Astrocyte of the spinal cord (primary cell): ENCODE data around the gene CFAP107.
"Not testable (repeated sequence)": the region's sequence is repeated elsewhere in the genome, so short reads cannot be mapped to it uniquely, and the experiment has no call there.

Experiments
- DNase-seq: peaks from one replicate; pipeline ENCODE4 v3.0.0; 2011; ENCODE audit warnings: low read depth, low spot score
- H3K4me3 ChIP-seq: 2 replicates; pipeline ENCODE4 v1.5.1; 2011; ENCODE audit warnings: low read depth, mild to moderate bottlenecking, low read length, moderate library complexity
- CTCF ChIP-seq: IDR thresholded peaks from 2 replicates; pipeline ENCODE4 v1.5.1; 2012; ENCODE audit warnings: low read depth, mild to moderate bottlenecking, low read length, inconsistent platforms
- in situ Hi-C: cut with HindIII; loops from 2 replicates; pipeline ENCODE4 v1.10.0; 2017; ENCODE audit warnings: low sequenced_read_pairs

The CFAP107 gene

GRCh38 chr1:12709091-12709491, 36.9 kb upstream of the CFAP107 start:
- no peak for TF ChIP-seq CTCF
- H3K4me3 ChIP-seq, result no peak overlapping the region
- no peak for DNase-seq
- in situ Hi-C loops, result no loop called here

DNA sequence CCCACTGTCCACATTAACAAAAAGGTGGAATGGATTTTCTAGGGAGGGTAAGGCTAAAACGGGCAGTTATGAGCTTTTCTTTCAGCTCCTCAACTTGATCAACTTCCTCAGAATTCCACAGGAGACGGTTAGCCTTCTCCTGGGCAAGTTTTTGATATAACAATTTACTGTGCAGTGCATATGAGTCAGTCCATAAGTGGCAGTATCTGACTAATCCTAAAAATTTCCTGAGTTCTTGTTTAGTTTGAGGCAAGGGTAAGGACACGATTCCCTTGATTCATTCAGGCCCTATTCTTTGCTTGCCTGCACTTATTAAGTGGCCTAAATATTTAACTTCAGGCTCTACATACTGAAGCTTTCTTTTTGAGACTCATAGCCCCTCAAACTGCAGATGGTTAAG, 36.3 kb upstream of the CFAP107 start:
- in situ Hi-C loops, result no loop called here
- H3K4me3 ChIP-seq, result no peak overlapping the region
- DNase-seq, result no peak
- TF ChIP-seq CTCF, result no peak

DNA sequence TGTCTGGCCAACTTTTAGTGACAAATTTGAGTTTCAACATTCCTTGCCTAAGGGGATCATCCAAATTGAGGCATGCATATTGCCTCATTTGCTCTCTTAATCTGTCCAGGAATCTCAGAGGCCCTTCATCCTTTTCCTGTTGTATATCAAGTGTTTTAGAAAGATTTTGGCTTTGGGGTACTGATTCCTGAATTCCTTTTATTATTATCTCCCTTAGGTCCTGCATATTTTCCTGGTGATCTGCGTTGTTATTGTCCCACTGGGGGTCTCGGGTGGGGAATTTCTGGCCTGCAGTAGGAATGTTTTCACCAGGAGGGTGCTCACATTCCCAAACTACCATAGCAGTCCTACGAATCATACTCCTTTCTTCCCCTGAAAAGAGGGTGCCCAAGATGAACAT, 34.5 kb upstream of the CFAP107 start:
- no peak for TF ChIP-seq CTCF
- DNase-seq, result no peak
- H3K4me3 ChIP-seq, result no peak overlapping the region
- in situ Hi-C loops, result no loop called here

- no peak overlapping the region for H3K4me3 ChIP-seq
- no peak for TF ChIP-seq CTCF
- DNase-seq, result no peak
- in situ Hi-C loops, result no loop called here
These were observed 33.9 kb upstream of the CFAP107 start for GRCh38 chr1:12712076-12712475.

DNA sequence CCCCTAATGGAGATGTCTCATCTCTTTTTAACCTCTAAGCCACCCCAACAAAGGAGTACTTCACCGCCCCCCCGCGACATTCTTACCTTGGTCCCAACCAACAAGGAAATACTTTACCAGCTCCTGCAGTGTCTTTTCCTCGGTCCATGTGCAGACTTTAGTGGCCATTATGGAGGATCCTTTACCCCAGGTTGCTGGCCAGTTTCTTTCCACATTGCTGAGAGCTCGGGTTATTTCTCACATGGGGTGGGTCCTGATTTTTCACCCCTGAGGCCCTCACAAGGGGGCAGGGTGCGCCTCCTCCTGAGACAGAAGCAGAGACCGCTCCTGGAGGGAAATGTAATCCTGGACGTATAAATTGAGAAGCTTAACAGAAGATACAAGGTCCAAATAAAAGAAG, 33.1 kb upstream of the CFAP107 start:
- TF ChIP-seq CTCF, result no peak
- in situ Hi-C loops, result no loop called here
- no peak for DNase-seq
- no peak overlapping the region for H3K4me3 ChIP-seq

DNA sequence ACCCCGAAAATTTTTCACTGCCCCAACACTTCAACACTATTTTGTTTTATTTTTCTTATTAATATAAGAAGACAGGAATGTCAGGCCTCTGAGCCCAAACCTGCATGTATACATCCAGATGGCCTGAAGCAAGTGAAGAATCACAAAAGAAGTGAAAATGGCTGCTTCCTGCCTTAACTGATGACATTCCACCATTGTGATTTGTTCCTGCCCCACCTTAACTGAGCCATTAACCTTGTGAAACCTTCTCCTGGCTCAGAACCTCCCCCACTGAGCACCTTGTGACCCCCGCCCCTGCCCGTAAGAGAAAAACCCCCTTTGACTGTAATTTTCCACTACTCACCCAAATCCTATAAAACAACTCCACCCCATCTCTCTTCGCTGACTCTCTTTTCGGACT, 32.3 kb upstream of the CFAP107 start:
- DNase-seq, H3K4me3 ChIP-seq, in situ Hi-C loops: not testable (repeated sequence)

DNA sequence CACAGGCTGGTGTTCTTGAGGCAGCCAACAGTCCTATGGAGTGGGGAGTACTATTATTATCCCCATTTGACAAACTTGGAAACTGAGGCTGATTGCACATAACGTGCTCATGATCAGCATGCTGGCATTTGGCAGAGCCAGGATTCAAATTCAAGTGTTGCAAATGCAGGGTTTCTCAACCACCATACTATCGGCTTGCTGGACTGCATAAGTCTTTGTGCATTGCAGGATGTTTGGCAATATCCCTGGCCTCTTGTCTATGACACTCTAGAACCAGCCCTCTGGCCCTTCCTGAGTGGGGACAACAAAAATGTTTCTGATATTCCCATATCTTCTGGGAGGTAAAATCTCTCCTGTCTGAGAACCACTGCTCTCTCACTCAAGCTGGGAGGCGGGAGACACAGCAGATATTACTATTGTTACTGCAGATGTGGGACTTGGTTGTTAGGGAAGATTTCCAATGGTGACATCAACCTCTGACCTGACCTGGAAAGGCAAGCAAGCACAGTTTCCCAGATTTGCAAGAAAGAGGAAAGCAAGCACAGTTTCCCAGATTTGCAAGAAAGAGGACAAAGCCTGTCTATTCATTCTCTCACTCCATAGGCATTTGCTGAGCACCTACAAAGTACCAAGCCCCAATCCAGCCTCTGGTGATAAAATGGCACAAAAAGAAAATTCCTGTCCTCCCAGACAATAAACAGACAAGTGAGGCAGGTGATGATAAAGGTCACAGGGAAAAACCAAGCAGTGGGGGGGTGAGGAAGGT, 31.1 kb upstream of the CFAP107 start:
- DNase-seq, result no peak
- no peak overlapping the region for H3K4me3 ChIP-seq
- in situ Hi-C loops, result no loop called here
- no peak for TF ChIP-seq CTCF
